Natural killer cell (primary cell): ENCODE results near the gene SPPL3. TPM values are rescaled to one million over a fixed set of nuclear protein-coding genes. Genes with fewer than 3 reads are reported as not detected.

Experiments
- ATAC-seq, 3 donors: fragments of 150-1000 bp in 2 of 3; fragments of 200-7000 bp in 1 of 3; cut with Tn5 transposase; 1 replicate in 1 of 3; 2 replicates in 2 of 3; pipeline ENCODE4 v1.10.0; 2021; ENCODE audit warnings: mild to moderate bottlenecking in 2 of 3, moderate library complexity in 2 of 3
- DNase-seq, 2 donors: peaks; one replicate each; pipeline versions ENCODE4 v3.0.0 to v3.0.0-alpha.2; 2013 to 2021; ENCODE audit warnings: mixed read lengths in 1 of 2
- H3K27ac ChIP-seq: one replicate; pipeline ENCODE4 v1.5.1; 2013; ENCODE audit warnings: mild to moderate bottlenecking, low read length
- H3K27me3 ChIP-seq: one replicate; pipeline ENCODE4 v1.6.1; 2013; ENCODE audit warnings: low read length; ENCODE audit not compliant: control insufficient read depth, insufficient read depth
- H3K36me3 ChIP-seq: one replicate; pipeline ENCODE4 v1.6.1; 2013; ENCODE audit warnings: low read length; ENCODE audit not compliant: control insufficient read depth, insufficient read depth
- H3K4me1 ChIP-seq: one replicate; pipeline ENCODE4 v1.6.1; 2013; ENCODE audit warnings: low read length; ENCODE audit not compliant: control insufficient read depth, insufficient read depth
- H3K4me3 ChIP-seq: one replicate; pipeline ENCODE4 v1.5.1; 2013; ENCODE audit warnings: low read length
- H3K9me3 ChIP-seq: one replicate; pipeline ENCODE4 v1.6.1; 2013; ENCODE audit warnings: low read length; ENCODE audit not compliant: control insufficient read depth, insufficient read depth
- H3K27ac Mint-ChIP-seq, 2 donors: one replicate each; pipeline ENCODE4 v1.8.0; 2022; ENCODE audit warnings: mild to moderate bottlenecking in 2 of 2, mixed read lengths in 2 of 2, moderate library complexity in 1 of 2
- H3K27me3 Mint-ChIP-seq, 2 donors: one replicate each; pipeline ENCODE4 v1.8.0; 2022; ENCODE audit warnings: low read depth in 2 of 2, mixed read lengths in 2 of 2
- H3K36me3 Mint-ChIP-seq: one replicate; pipeline ENCODE4 v1.8.0; 2022; ENCODE audit warnings: mixed read lengths
- H3K4me1 Mint-ChIP-seq, 2 donors: one replicate each; pipeline ENCODE4 v1.8.0; 2022; ENCODE audit warnings: mixed read lengths in 2 of 2
- H3K4me3 Mint-ChIP-seq: one replicate; pipeline ENCODE4 v1.8.0; 2022; ENCODE audit warnings: mild to moderate bottlenecking, moderate library complexity, mixed read lengths
- H3K9me3 Mint-ChIP-seq, 2 donors: one replicate each; pipeline ENCODE4 v1.8.0; 2022; ENCODE audit warnings: mixed read lengths in 2 of 2
- CTCF ChIP-seq: fragments of 200-600 bp; IDR thresholded peaks from one replicate; pipeline ENCODE4 v1.8.0; 2022; ENCODE audit warnings: antibody characterized with exemption
- WGBS: methylation state at CpG from one replicate; pipeline ENCODE4 v1.1.7; 2013; ENCODE audit warnings: missing lambda C conversion rate; ENCODE audit not compliant: insufficient coverage; 5-methylcytosine and 5-hydroxymethylcytosine counted together
- intact Hi-C: fragments of 100-400 bp; cut with micrococcal nuclease; formaldehyde crosslinking; loops from one replicate; pipeline ENCODE4 v1.14.2; 2022
- total RNA-seq, 4 donors: library from RNA; stranded (reverse); fragments of 120-200 nt in 1 of 4; gene quantifications; one replicate each; pipeline versions ENCODE4 v1.2.3 to v1.2.4, GENCODE V29; 2013 to 2022

Gene SPPL3
- total RNA-seq, 3 donors from 2014 or later (not counting 1 experiment from before 2014, with no cell fraction given): 31.5 to 40.2 (median 39.9) TPM

GRCh38 chr12:120930032-120930431, 25.9 kb upstream of the SPPL3 start:
- no peak overlapping the region for H3K4me3 ChIP-seq
- TF ChIP-seq CTCF: no peak
- intact Hi-C loops: no loop called here
- H3K36me3 ChIP-seq: no peaks in the 10 kb centered on the region
- no peaks in the 10 kb centered on the region for H3K9me3 Mint-ChIP-seq
- peaks cover 0 to 3% of the 10 kb centered on the region in 2 donors for H3K27me3 Mint-ChIP-seq
- H3K27me3 ChIP-seq: no peaks in the 10 kb centered on the region
- no peaks in the 10 kb centered on the region for H3K36me3 Mint-ChIP-seq
- H3K4me1 ChIP-seq: no peaks in the 10 kb centered on the region
- H3K4me3 Mint-ChIP-seq: no peak overlapping the region
- H3K9me3 ChIP-seq: no peaks in the 10 kb centered on the region
- DNase-seq (no peak), ATAC-seq (no peak)
- 89% methylated on average over 5 of the region's 5 CpGs for WGBS
- no peak overlapping the region for H3K27ac Mint-ChIP-seq
- peaks cover 0 to 4% of the 10 kb centered on the region in 2 donors for H3K4me1 Mint-ChIP-seq
- no peak overlapping the region for H3K27ac ChIP-seq

GRCh38 chr12:120928864-120929652, 24.9 kb upstream of the SPPL3 start:
- Mint-ChIP-seq H3K27me3 (peaks cover 0 to 3% of the 10 kb centered on the region in 2 donors), H3K36me3 (no peaks in the 10 kb centered on the region), H3K4me1 (peaks cover 0 to 4% of the 10 kb centered on the region in 2 donors), H3K4me3 (no peak overlapping the region), H3K27ac (no peak overlapping the region), H3K9me3 (no peaks in the 10 kb centered on the region)
- H3K4me1 ChIP-seq: no peaks in the 10 kb centered on the region
- H3K27ac ChIP-seq: no peak overlapping the region
- H3K4me3 ChIP-seq: no peak overlapping the region
- H3K36me3 ChIP-seq: no peaks in the 10 kb centered on the region
- no peak for TF ChIP-seq CTCF
- no peaks in the 10 kb centered on the region for H3K27me3 ChIP-seq
- no peaks in the 10 kb centered on the region for H3K9me3 ChIP-seq
- no peak for ATAC-seq
- DNase-seq: no peak
- WGBS: 88% methylated on average over 12 of the region's 13 CpGs
- intact Hi-C loops: no loop called here

- WGBS: 91% methylated on average over 14 of the region's 15 CpGs
- Mint-ChIP-seq H3K27me3 (no peaks in the 10 kb centered on the region), H3K9me3 (no peaks in the 10 kb centered on the region), H3K27ac (no peak overlapping the region), H3K36me3 (no peaks in the 10 kb centered on the region), H3K4me3 (no peak overlapping the region), H3K4me1 (no peaks in the 10 kb centered on the region)
- Histone ChIP-seq H3K27me3 (no peaks in the 10 kb centered on the region), H3K4me1 (no peaks in the 10 kb centered on the region), H3K36me3 (no peaks in the 10 kb centered on the region), H3K9me3 (no peaks in the 10 kb centered on the region), H3K4me3 (no peak overlapping the region), H3K27ac (no peak overlapping the region)
- TF ChIP-seq CTCF: no peak
- DNase-seq (no peak), ATAC-seq (no peak)
- intact Hi-C loops: no loop called here
Observed at GRCh38 chr12:120925740-120926563, 21.8 kb upstream of the SPPL3 start.
